ENCODE results near the gene HCAR1. TPM values are rescaled to one million over a fixed set of nuclear protein-coding genes. Genes with fewer than 3 reads are reported as not detected.
"Not testable (repeated sequence)": the region's sequence is repeated elsewhere in the genome, so short reads cannot be mapped to it uniquely, and the experiment has no call there.

HCAR1 gene
- polyA plus RNA-seq, 1 donor (not counting 4 experiments of a cell fraction or from before 2014, with no cell fraction given), result 0.07 TPM

GRCh38 chr12:122752464-122753318, 22.0 kb upstream of the HCAR1 start, which contains the start of gene DENR:
Gene DENR, plus strand, starts transcription at chr12:122752824. Its CDS starts 878 bp downstream, at chr12:122753702.
- DNase-seq (ENCODE audit: low read depth, low spot score) (peak; percentile 99), FAIRE-seq (peak; percentile 90)
- H3K27ac ChIP-seq (ENCODE audit: control insufficient read depth, insufficient read depth, low read length), result peak within 1 kb of the TSS; percentile 89
- H3K9ac ChIP-seq (ENCODE audit: control insufficient read depth, extremely low read depth, insufficient read depth, low read length), result peak within 1 kb of the TSS; percentile 92
- H3K4me3 ChIP-seq (ENCODE audit: control insufficient read depth in 2 of 3, extremely low read depth in 1 of 3, insufficient read depth in 2 of 3, low read depth in 1 of 3, low read length in 3 of 3), result peak within 1 kb of the TSS; percentile 82 to 88 (median 83)
- H3K36me3 ChIP-seq (ENCODE audit: control insufficient read depth in 2 of 2, extremely low read depth in 1 of 2, insufficient read depth in 2 of 2, low read length in 2 of 2), result peaks cover 3 to 28% of the 10 kb centered on the region in 2 experiments
- H2AFZ ChIP-seq (ENCODE audit: control insufficient read depth, low read length), result peak within 1 kb of the TSS; percentile 80
- H3K79me2 ChIP-seq (ENCODE audit: control insufficient read depth, insufficient read depth, low read length), result peaks cover 46% of the 10 kb centered on the region
- peaks cover 11% of the 10 kb centered on the region for H3K4me1 ChIP-seq (ENCODE audit: control insufficient read depth, extremely low read depth, insufficient read depth, low read length)
- H3K9me1 ChIP-seq (ENCODE audit: control insufficient read depth, extremely low read depth, insufficient read depth, low read length), result peaks cover 2% of the 10 kb centered on the region
- H4K20me1 ChIP-seq (ENCODE audit: control insufficient read depth, extremely low read depth, insufficient read depth, low read length), result no peaks in the 10 kb centered on the region
- no peaks in the 10 kb centered on the region for H3K9me3 ChIP-seq (ENCODE audit: control insufficient read depth, low read depth, low read length)
- H3K4me2 ChIP-seq (ENCODE audit: control insufficient read depth, extremely low read depth, insufficient read depth, low read depth, low read length), result peak within 1 kb of the TSS; percentile 94
- no peaks in the 10 kb centered on the region for H3K27me3 ChIP-seq (ENCODE audit: control insufficient read depth, extremely low read depth, insufficient read depth, low read length)
- dilution Hi-C loops (cut with MboI; ENCODE audit: extremely low pct_ligation_motif_present, low sequenced_read_pairs), result loop anchor here (10.0 kb wide), 1 partner anchor 118 kb away; no protein-coding TSS in a partner anchor
- TF ChIP-seq CTCF (optimal IDR thresholded peaks at IDR 0.05 in 1 of 3, IDR thresholded peaks at IDR 0.05 in 1 of 3, conservative IDR thresholded peaks at IDR 0.05 in 1 of 3; ENCODE audit: extremely low read depth in 1 of 3, insufficient read depth in 2 of 3, low read length in 3 of 3), result peak; percentile 88 to 95 (median 91)
- TF ChIP-seq EZH2 (IDR thresholded peaks at IDR 0.05; ENCODE audit: low read length), result no peak

GRCh38 chr12:122750781-122751515, 20.3 kb upstream of the HCAR1 start:
- not testable (repeated sequence) for H3K4me2 ChIP-seq (ENCODE audit: control insufficient read depth, extremely low read depth, insufficient read depth, low read depth, low read length); H3K9me1 ChIP-seq (ENCODE audit: control insufficient read depth, extremely low read depth, insufficient read depth, low read length); H4K20me1 ChIP-seq (ENCODE audit: control insufficient read depth, extremely low read depth, insufficient read depth, low read length); H3K9ac ChIP-seq (ENCODE audit: control insufficient read depth, extremely low read depth, insufficient read depth, low read length); FAIRE-seq; H2AFZ ChIP-seq (ENCODE audit: control insufficient read depth, low read length); H3K4me3 ChIP-seq (ENCODE audit: control insufficient read depth in 2 of 3, extremely low read depth in 1 of 3, insufficient read depth in 2 of 3, low read depth in 1 of 3, low read length in 3 of 3); H3K27ac ChIP-seq (ENCODE audit: control insufficient read depth, insufficient read depth, low read length); H3K9me3 ChIP-seq (ENCODE audit: control insufficient read depth, low read depth, low read length); H3K27me3 ChIP-seq (ENCODE audit: control insufficient read depth, extremely low read depth, insufficient read depth, low read length); DNase-seq (ENCODE audit: low read depth, low spot score)
- Histone ChIP-seq H3K79me2 (ENCODE audit: control insufficient read depth, insufficient read depth, low read length) (peaks cover 31% of the 10 kb centered on the region), H3K4me1 (ENCODE audit: control insufficient read depth, extremely low read depth, insufficient read depth, low read length) (peaks cover 13% of the 10 kb centered on the region), H3K36me3 (ENCODE audit: control insufficient read depth in 2 of 2, extremely low read depth in 1 of 2, insufficient read depth in 2 of 2, low read length in 2 of 2) (peaks cover 2 to 18% of the 10 kb centered on the region in 2 experiments)
- dilution Hi-C loops (cut with MboI; ENCODE audit: extremely low pct_ligation_motif_present, low sequenced_read_pairs), result loop anchor here (10.0 kb wide), 1 partner anchor 116 kb away; no protein-coding TSS in a partner anchor
